Natural killer cell treated with Interleukin-12 subunit alpha and Interleukin-12 subunit beta and Interleukin-15 and Interleukin-18, amount 100 ng/mL, for 72 hours (primary cell): ENCODE results near the gene SOX6. TPM values are rescaled to one million over a fixed set of nuclear protein-coding genes. Genes with fewer than 3 reads are reported as not detected.

Experiments
- ATAC-seq, 2 donors: fragments of 150-1000 bp; cut with Tn5 transposase in 1 of 2; sonication (Bioruptor Pico), chemical (Tn5 transposase) in 1 of 2; 2 replicates each; pipeline ENCODE4 v1.10.0; 2021
- DNase-seq: peaks from one replicate; pipeline ENCODE4 v3.0.0; 2022; ENCODE audit warnings: low spot score
- H3K27ac Mint-ChIP-seq, 2 donors: 1 replicate in 1 of 2; 2 replicates in 1 of 2; pipeline ENCODE4 v1.8.0; 2022; ENCODE audit warnings: mixed read lengths in 2 of 2, mild to moderate bottlenecking in 1 of 2, moderate library complexity in 1 of 2
- H3K27me3 Mint-ChIP-seq, 2 donors: 1 replicate in 1 of 2; 2 replicates in 1 of 2; pipeline ENCODE4 v1.8.0; 2022; ENCODE audit warnings: mixed read lengths in 2 of 2
- H3K36me3 Mint-ChIP-seq: one replicate; pipeline ENCODE4 v1.8.0; 2022; ENCODE audit warnings: mixed read lengths
- H3K4me1 Mint-ChIP-seq, 2 donors: 1 replicate in 1 of 2; 2 replicates in 1 of 2; pipeline ENCODE4 v1.8.0; 2022; ENCODE audit warnings: low read depth in 2 of 2, mixed read lengths in 2 of 2, mild to moderate bottlenecking in 1 of 2
- H3K4me3 Mint-ChIP-seq: one replicate; pipeline ENCODE4 v1.8.0; 2022; ENCODE audit warnings: mixed read lengths
- H3K9me3 Mint-ChIP-seq: 2 replicates; pipeline ENCODE4 v1.8.0; 2022; ENCODE audit warnings: mixed read lengths
- total RNA-seq, 2 donors: library from RNA; stranded (reverse); gene quantifications; one replicate each; pipeline ENCODE4 v1.2.3, GENCODE V29; 2022

The SOX6 gene
- total RNA-seq, 2 donors from 2014 or later, result not detected

DNA sequence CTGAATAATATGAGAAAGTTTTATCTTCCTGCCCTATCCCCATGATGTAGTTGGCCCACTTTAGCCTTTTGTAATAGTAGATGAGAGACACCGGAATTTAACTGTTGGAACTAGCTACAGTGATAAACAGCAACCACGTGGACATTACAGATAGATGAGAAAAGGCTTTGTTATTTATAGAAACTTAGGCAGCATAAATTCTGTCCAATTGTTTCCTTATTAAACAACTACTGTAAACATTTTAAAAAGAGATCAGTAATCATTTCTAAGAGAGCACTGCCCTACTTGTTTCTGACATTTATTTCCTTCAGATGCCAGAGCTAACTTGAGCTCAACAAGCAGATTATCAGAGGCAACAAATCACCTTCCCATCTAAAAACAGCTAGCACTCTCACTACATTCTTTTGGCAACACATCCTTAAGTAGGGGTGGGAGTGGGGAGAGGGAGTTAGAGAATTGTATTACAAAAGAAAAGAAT, 63.1 kb downstream of the SOX6 start:
- no peaks in the 10 kb centered on the region for H3K27me3 Mint-ChIP-seq
- H3K27ac Mint-ChIP-seq, result no peak overlapping the region
- no peak for DNase-seq
- no peaks in the 10 kb centered on the region for H3K4me1 Mint-ChIP-seq
- H3K4me3 Mint-ChIP-seq, result no peak overlapping the region
- no peak for ATAC-seq
- no peaks in the 10 kb centered on the region for H3K9me3 Mint-ChIP-seq
- H3K36me3 Mint-ChIP-seq, result no peaks in the 10 kb centered on the region

DNA sequence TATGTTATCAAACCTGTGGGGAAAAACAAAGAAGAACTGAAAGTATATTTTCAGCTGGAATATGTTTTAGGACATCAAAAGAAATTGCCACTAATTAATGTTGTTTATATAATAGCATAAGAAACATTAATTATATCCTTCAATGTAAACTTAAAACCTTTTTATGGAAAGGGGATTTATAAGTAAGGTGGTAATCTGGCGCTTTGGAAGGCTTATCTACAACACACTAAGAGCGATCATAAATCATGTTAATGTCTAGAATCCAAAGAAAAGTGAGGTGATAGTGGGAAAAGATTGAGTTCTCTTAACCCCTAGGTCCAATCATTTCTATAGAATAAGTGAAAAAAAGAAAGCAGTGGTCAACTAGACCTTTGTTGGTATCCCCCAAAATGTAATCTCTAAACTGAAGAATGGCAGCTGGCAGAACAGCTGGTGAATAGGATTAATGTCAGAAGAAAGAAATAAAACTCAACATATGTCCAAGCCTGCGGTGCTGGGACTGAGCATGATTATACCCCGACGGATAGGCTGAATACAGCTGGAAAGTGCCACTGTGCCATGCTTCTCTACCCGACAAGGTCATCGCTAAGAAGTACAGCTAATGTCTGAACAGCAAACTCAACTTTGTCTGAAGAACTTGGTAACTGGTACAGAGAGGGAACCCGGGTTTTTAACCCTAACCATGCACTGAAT, 64.0 kb downstream of the SOX6 start:
- no peaks in the 10 kb centered on the region for H3K36me3 Mint-ChIP-seq
- H3K9me3 Mint-ChIP-seq, result peaks cover under 1% of the 10 kb centered on the region
- ATAC-seq (no peak), DNase-seq (no peak)
- no peak overlapping the region for H3K27ac Mint-ChIP-seq
- H3K27me3 Mint-ChIP-seq, result peaks cover 0 to under 1% of the 10 kb centered on the region in 2 donors
- H3K4me3 Mint-ChIP-seq, result no peak overlapping the region
- no peaks in the 10 kb centered on the region for H3K4me1 Mint-ChIP-seq

GRCh38 chr11:16291729-16292128, 64.6 kb downstream of the SOX6 start:
- no peak for DNase-seq
- H3K4me1 Mint-ChIP-seq, result no peaks in the 10 kb centered on the region
- no peaks in the 10 kb centered on the region for H3K36me3 Mint-ChIP-seq
- no peak overlapping the region for H3K27ac Mint-ChIP-seq
- H3K9me3 Mint-ChIP-seq, result peaks cover 2% of the 10 kb centered on the region
- H3K27me3 Mint-ChIP-seq, result peaks cover 0 to 2% of the 10 kb centered on the region in 2 donors
- H3K4me3 Mint-ChIP-seq, result no peak overlapping the region
- no peak for ATAC-seq

DNA sequence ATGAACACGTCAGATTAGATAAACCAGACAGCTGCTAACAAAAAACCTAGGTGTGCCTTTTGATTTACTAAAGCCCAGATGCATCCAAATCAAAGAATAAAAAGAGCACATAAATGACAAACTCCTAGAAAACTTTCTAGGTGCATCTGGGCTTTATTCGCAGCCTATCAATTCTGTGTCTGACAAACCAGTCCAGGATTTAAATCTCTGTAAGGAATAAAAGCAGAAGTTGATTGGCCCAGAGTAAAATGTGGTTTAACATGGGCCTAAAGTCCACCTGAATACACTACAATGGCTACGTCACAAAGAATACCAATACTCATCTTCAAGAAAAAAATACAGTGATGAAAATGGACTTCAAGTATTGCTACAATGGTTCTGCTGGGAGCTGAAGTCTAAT, 66.8 kb downstream of the SOX6 start:
- Mint-ChIP-seq H3K4me1 (no peaks in the 10 kb centered on the region), H3K4me3 (no peak overlapping the region), H3K9me3 (peaks cover 2% of the 10 kb centered on the region), H3K27ac (no peak overlapping the region), H3K36me3 (no peaks in the 10 kb centered on the region), H3K27me3 (peaks cover 0 to 2% of the 10 kb centered on the region in 2 donors)
- DNase-seq (no peak), ATAC-seq (no peak)

DNA sequence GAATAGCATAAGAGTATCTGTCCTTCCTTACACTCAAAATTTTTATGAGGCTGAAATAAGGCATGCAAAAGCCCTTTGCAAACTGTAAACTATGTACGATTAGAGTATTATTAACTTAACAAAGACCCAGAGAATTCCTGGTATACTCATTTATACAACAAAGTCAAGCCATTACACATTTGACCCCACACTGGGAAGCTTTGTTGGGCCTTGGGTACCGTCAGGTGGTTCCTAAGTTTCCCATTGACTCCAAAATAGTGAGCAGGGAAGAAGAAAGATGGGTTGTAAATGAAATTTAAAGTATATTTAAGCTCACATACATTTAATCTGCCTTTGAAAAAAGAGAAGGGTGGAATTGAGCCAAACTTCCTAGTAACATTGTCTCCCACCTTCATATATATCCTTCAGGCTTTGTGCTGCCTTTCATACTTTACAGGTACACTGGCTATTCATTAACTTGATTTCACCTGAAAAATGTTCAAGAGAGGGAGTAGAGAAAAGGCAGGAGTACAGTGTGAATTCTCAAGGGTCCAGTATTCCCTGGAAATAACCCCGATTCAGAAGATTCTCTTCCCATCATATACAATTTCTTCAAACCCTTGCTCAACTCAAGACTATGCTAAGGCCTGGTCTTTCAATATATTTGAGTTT, 68.6 kb downstream of the SOX6 start:
- no peak for ATAC-seq
- Mint-ChIP-seq H3K36me3 (no peaks in the 10 kb centered on the region), H3K4me1 (no peaks in the 10 kb centered on the region), H3K9me3 (peaks cover 2% of the 10 kb centered on the region), H3K4me3 (no peak overlapping the region), H3K27ac (no peak overlapping the region), H3K27me3 (peaks cover 0 to 2% of the 10 kb centered on the region in 2 donors)
- no peak for DNase-seq

- Mint-ChIP-seq H3K27me3 (peaks cover 0 to 2% of the 10 kb centered on the region in 2 donors), H3K9me3 (peaks cover 2% of the 10 kb centered on the region), H3K36me3 (no peaks in the 10 kb centered on the region), H3K4me3 (no peak overlapping the region), H3K27ac (no peak overlapping the region), H3K4me1 (no peaks in the 10 kb centered on the region)
- ATAC-seq (no peak), DNase-seq (no peak)
Observed at GRCh38 chr11:16286095-16286494, 70.3 kb downstream of the SOX6 start.

DNA sequence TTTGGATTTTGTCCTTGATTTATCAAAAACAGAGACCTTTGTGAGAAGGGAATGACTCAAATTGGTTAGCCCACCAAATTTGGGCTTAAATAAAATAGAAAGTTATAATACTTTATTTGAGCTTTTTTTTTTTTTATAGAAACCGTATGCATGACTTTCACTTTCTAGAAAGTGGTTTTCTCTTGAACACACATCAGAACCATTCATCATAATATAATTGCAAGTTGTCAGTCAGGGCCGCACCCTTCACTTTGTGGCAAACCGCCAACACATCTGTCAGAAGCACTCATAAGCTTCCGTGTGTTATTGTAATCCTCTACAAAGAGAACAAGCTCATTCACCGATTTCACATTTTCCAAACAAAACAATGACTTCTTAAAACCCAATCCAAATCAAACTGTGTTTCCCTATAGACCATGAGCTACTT, 76.1 kb downstream of the SOX6 start:
- ATAC-seq (peak in 1 of 2 donors; percentile 65), DNase-seq (no peak)
- Mint-ChIP-seq H3K36me3 (no peaks in the 10 kb centered on the region), H3K9me3 (no peaks in the 10 kb centered on the region), H3K27me3 (no peaks in the 10 kb centered on the region), H3K27ac (no peak overlapping the region), H3K4me3 (no peak overlapping the region), H3K4me1 (no peaks in the 10 kb centered on the region)

- Mint-ChIP-seq H3K9me3 (no peaks in the 10 kb centered on the region), H3K27ac (no peak overlapping the region), H3K27me3 (no peaks in the 10 kb centered on the region), H3K36me3 (no peaks in the 10 kb centered on the region), H3K4me3 (no peak overlapping the region), H3K4me1 (no peaks in the 10 kb centered on the region)
- no peak for ATAC-seq
- no peak for DNase-seq
Observed at GRCh38 chr11:16279524-16279923, 76.8 kb downstream of the SOX6 start.

GRCh38 chr11:16278979-16279378, 77.4 kb downstream of the SOX6 start:
- Mint-ChIP-seq H3K36me3 (no peaks in the 10 kb centered on the region), H3K27me3 (no peaks in the 10 kb centered on the region), H3K27ac (no peak overlapping the region), H3K9me3 (no peaks in the 10 kb centered on the region), H3K4me1 (no peaks in the 10 kb centered on the region), H3K4me3 (no peak overlapping the region)
- DNase-seq, result no peak
- ATAC-seq, result no peak

DNA sequence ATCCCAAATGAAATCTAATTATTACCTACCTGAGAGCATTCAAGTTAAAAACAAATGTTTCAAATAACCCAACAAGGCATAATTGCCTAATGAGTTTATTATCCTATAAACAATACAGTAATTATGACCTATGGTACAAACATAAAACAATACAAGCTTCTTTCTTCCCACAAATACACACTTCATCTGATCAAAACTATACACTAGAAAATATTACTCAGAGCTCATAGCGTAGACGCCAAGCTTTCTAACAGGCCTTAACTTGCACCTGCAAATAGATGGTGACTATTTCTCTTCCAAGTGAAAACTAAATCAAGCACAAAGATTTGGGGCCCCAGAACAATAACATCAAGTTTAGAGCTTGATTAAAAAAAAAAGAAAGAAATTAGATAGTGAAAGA, 78.1 kb downstream of the SOX6 start:
- Mint-ChIP-seq H3K27ac (no peak overlapping the region), H3K27me3 (peaks cover 0 to 3% of the 10 kb centered on the region in 2 donors), H3K4me1 (no peaks in the 10 kb centered on the region), H3K4me3 (no peak overlapping the region), H3K9me3 (no peaks in the 10 kb centered on the region), H3K36me3 (no peaks in the 10 kb centered on the region)
- ATAC-seq, result no peak
- no peak for DNase-seq

DNA sequence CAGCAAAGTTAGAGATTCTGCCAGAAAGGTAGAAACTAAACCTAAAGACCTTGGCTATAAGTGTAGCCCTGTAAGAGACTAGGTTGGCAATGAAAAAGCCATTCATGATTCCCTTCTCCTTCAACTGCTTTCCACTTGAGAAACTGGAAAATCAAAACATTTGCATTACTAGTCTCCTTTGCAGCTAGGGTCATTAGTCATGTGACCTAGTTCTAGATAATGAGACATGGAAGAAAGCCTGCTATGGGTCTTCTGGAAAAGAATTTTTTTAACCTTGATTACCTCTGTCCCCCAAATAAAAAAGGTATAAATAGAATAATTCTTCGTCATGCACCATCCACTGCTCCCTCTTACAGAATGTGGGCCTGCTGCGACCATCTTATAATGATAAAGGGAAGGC, 80.1 kb downstream of the SOX6 start:
- peaks cover 0 to 3% of the 10 kb centered on the region in 2 donors for H3K27me3 Mint-ChIP-seq
- H3K36me3 Mint-ChIP-seq, result no peaks in the 10 kb centered on the region
- H3K4me1 Mint-ChIP-seq, result no peaks in the 10 kb centered on the region
- H3K4me3 Mint-ChIP-seq, result no peak overlapping the region
- H3K9me3 Mint-ChIP-seq, result no peaks in the 10 kb centered on the region
- no peak for ATAC-seq
- H3K27ac Mint-ChIP-seq, result no peak overlapping the region
- no peak for DNase-seq

- peaks cover 0 to 3% of the 10 kb centered on the region in 2 donors for H3K27me3 Mint-ChIP-seq
- no peaks in the 10 kb centered on the region for H3K4me1 Mint-ChIP-seq
- no peak overlapping the region for H3K27ac Mint-ChIP-seq
- H3K9me3 Mint-ChIP-seq, result peaks cover 3% of the 10 kb centered on the region
- no peak for DNase-seq
- H3K4me3 Mint-ChIP-seq, result no peak overlapping the region
- no peaks in the 10 kb centered on the region for H3K36me3 Mint-ChIP-seq
- ATAC-seq, result no peak
Observed at GRCh38 chr11:16271258-16271657, 85.1 kb downstream of the SOX6 start.

GRCh38 chr11:16266021-16266420, 90.3 kb downstream of the SOX6 start:
- H3K27ac Mint-ChIP-seq, result no peak overlapping the region
- peaks cover 3% of the 10 kb centered on the region for H3K9me3 Mint-ChIP-seq
- H3K36me3 Mint-ChIP-seq, result no peaks in the 10 kb centered on the region
- no peaks in the 10 kb centered on the region for H3K27me3 Mint-ChIP-seq
- no peak overlapping the region for H3K4me3 Mint-ChIP-seq
- no peaks in the 10 kb centered on the region for H3K4me1 Mint-ChIP-seq
- ATAC-seq (no peak), DNase-seq (no peak)

DNA sequence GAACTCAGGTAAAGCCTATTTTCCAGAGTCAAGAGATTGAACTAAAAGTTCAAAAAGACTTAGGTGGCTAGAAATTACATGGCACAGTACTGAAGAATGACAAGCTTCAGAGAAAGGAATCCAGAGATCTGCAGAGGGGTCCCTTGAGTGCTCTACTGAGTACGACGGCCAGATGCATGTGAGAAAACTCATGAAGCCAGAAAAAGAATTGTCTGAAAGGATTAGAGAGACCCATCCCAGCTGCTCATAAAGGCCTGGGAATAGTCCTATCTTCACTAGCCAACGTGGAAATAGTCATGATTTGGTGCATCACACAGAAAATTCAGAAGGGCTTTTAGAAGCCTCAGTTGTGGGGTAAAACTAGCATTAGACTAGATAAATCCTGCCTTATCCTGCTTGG, 91.3 kb downstream of the SOX6 start:
- DNase-seq, result no peak
- H3K4me3 Mint-ChIP-seq, result no peak overlapping the region
- H3K9me3 Mint-ChIP-seq, result peaks cover 8% of the 10 kb centered on the region
- H3K27me3 Mint-ChIP-seq, result no peaks in the 10 kb centered on the region
- no peak overlapping the region for H3K27ac Mint-ChIP-seq
- no peak for ATAC-seq
- H3K36me3 Mint-ChIP-seq, result no peaks in the 10 kb centered on the region
- H3K4me1 Mint-ChIP-seq, result no peaks in the 10 kb centered on the region

- no peak overlapping the region for H3K27ac Mint-ChIP-seq
- H3K4me3 Mint-ChIP-seq, result no peak overlapping the region
- H3K4me1 Mint-ChIP-seq, result no peaks in the 10 kb centered on the region
- ATAC-seq (no peak), DNase-seq (no peak)
- H3K36me3 Mint-ChIP-seq, result no peaks in the 10 kb centered on the region
- no peaks in the 10 kb centered on the region for H3K27me3 Mint-ChIP-seq
- H3K9me3 Mint-ChIP-seq, result peaks cover 5% of the 10 kb centered on the region
Observed at GRCh38 chr11:16262645-16262955, 93.7 kb downstream of the SOX6 start.
